K562 (cell line): ENCODE measurements around the gene MATN1. TPM values are rescaled to one million over a fixed set of nuclear protein-coding genes. Genes with fewer than 3 reads are reported as not detected.

ENCODE experiments used
- ATAC-seq: fragments of 200-7000 bp; cut with Tn5 transposase; 3 replicates; pipeline ENCODE4 v1.9.1; 2020; ENCODE audit warnings: moderate library complexity
- BruUV-seq: library from RNA; stranded (reverse); fragments of 400-500 nt; replicated peaks from 2 replicates; lab custom pipeline; 2021; lab: Mats Ljungman, UMichigan
- CTCF ChIA-PET: fragments of 300-600 bp; formaldehyde crosslinking; extraction: SDS; loops from one replicate; lab custom pipeline; 2021; ENCODE audit warnings: low intra/inter-chr PET ratio; lab: Yijun Ruan, JAX
- POLR2A ChIA-PET: fragments of 300-600, 350-650 bp; sonication (Branson Sonifier 250); formaldehyde crosslinking; extraction: SDS; loops from one replicate; lab custom pipeline; 2021; ENCODE audit warnings: antibody characterized with exemption, inconsistent platforms; lab: Yijun Ruan, JAX
- DNase-seq, 4 experiments: peaks; one replicate each; pipeline versions ENCODE4 v3.0.0 to v3.0.0-alpha.2; 2011 to 2018; ENCODE audit warnings: low spot score in 3 of 4, mixed read lengths in 3 of 4; ENCODE audit errors: extremely low read depth in 1 of 4
- FAIRE-seq: peaks from 2 replicates; lab custom pipeline; 2011; peaks lifted over from hg19 to GRCh38; lab: Jason Lieb, UNC
- H2AFZ ChIP-seq: 2 replicates; pipeline ENCODE4 v1.6.0; 2011; ENCODE audit warnings: low read depth, low read length, control low read depth, inconsistent platforms
- H3K27ac ChIP-seq: fragments of 200-600 bp; 3 replicates; pipeline ENCODE4 v1.8.0; 2011; ENCODE audit warnings: low read depth, mild to moderate bottlenecking, control low read depth, inconsistent platforms, low read length, moderate library complexity, mixed read lengths; ENCODE audit errors: extremely low read depth
- H3K27me3 ChIP-seq, 2 experiments: fragments of 300-600 bp in 1 of 2; 2 replicates in 1 of 2; 3 replicates in 1 of 2; pipeline versions ENCODE4 v1.6.0 to v1.8.0; 2011; ENCODE audit warnings: inconsistent platforms in 2 of 2, low read length in 2 of 2, mild to moderate bottlenecking in 1 of 2, mixed read lengths in 1 of 2, moderate library complexity in 1 of 2; ENCODE audit not compliant: control insufficient read depth in 2 of 2, insufficient read depth in 2 of 2
- H3K36me3 ChIP-seq: fragments of 300-600 bp; 3 replicates; pipeline ENCODE4 v1.8.0; 2011; ENCODE audit warnings: mild to moderate bottlenecking, low read length, inconsistent platforms; ENCODE audit not compliant: control insufficient read depth, insufficient read depth
- H3K4me1 ChIP-seq, 2 experiments: fragments of 200-600 bp in 1 of 2; replicated peaks in 1 of 2; 2 replicates in 1 of 2; 3 replicates in 1 of 2; pipeline versions ENCODE4 v1.5.1 to v1.8.0; 2011; ENCODE audit warnings: inconsistent platforms in 2 of 2, low read length in 2 of 2, mild to moderate bottlenecking in 1 of 2, mixed read lengths in 1 of 2, moderate library complexity in 1 of 2; ENCODE audit not compliant: control insufficient read depth in 2 of 2, insufficient read depth in 2 of 2
- H3K4me2 ChIP-seq: 2 replicates; pipeline ENCODE4 v1.6.1; 2011; ENCODE audit warnings: low read length, control low read depth, inconsistent platforms, mixed read lengths; ENCODE audit not compliant: insufficient read depth
- H3K4me3 ChIP-seq: fragments of 200-600 bp; sonication (generic), shearing (Covaris generic); 2 replicates; pipeline ENCODE4 v1.5.1; 2016; ENCODE audit warnings: control low read depth, inconsistent platforms
- H3K79me2 ChIP-seq: fragments of 200-600 bp; 3 replicates; pipeline ENCODE4 v1.8.0; 2011; ENCODE audit warnings: low read length, inconsistent platforms; ENCODE audit not compliant: control insufficient read depth, insufficient read depth
- H3K9ac ChIP-seq, 2 experiments: 2 replicates each; pipeline versions ENCODE4 v1.6.0 to v1.6.1; 2011; ENCODE audit warnings: low read depth in 2 of 2, low read length in 2 of 2, control low read depth in 1 of 2, inconsistent platforms in 1 of 2, mild to moderate bottlenecking in 1 of 2, mixed read lengths in 1 of 2; ENCODE audit not compliant: insufficient read depth in 1 of 2
- H3K9me1 ChIP-seq: one replicate; pipeline ENCODE4 v1.6.0; 2011; ENCODE audit warnings: inconsistent platforms, mild to moderate bottlenecking, low read length, moderate library complexity; ENCODE audit not compliant: control insufficient read depth, insufficient read depth
- H3K9me3 ChIP-seq: replicated peaks from 2 replicates; pipeline ENCODE4 v1.5.1; 2011; ENCODE audit warnings: low read depth, low read length, inconsistent platforms; ENCODE audit not compliant: control insufficient read depth, insufficient read depth
- H4K20me1 ChIP-seq: replicated peaks from 2 replicates; pipeline ENCODE4 v1.6.1; 2011; ENCODE audit warnings: low read length, inconsistent platforms, mixed read lengths; ENCODE audit not compliant: control insufficient read depth, insufficient read depth
- KDM5B ChIP-seq: fragments of 200-600 bp; sonication (generic); IDR thresholded peaks from 2 replicates; pipeline ENCODE4 v1.6.1; 2012; ENCODE audit warnings: low read depth, mild to moderate bottlenecking, moderate library complexity, low read length, control low read depth, inconsistent platforms; ENCODE audit not compliant: insufficient replicate concordance
- MTA3 ChIP-seq: fragments of 450-650 bp; formaldehyde crosslinking; IDR thresholded peaks from 2 replicates; pipeline ENCODE4 v1.6.1; 2017; ENCODE audit warnings: mild to moderate bottlenecking, borderline replicate concordance
- RFX1 ChIP-seq: fragments of 450-650 bp; IDR thresholded peaks from 2 replicates; pipeline ENCODE4 v1.6.1; 2016; ENCODE audit warnings: mild to moderate bottlenecking, moderate library complexity
- SP1 ChIP-seq: sonication (generic); formaldehyde crosslinking; IDR thresholded peaks from 2 replicates; pipeline ENCODE4 v1.8.1; 2022; ENCODE audit warnings: mild to moderate bottlenecking, missing genetic modification reagents
- TFAM ChIP-seq: fragments of 250-450 bp; sonication (Bioruptor Pico); conservative IDR thresholded peaks from 2 replicates; pipeline ENCODE4 v1.5.0; 2021; ENCODE audit warnings: mild to moderate bottlenecking, moderate library complexity
- ZNF175 ChIP-seq: fragments of 200-800 bp; sonication (Bioruptor generic); IDR thresholded peaks from 2 replicates; pipeline ENCODE4 v1.6.1; 2016; ENCODE audit warnings: low read depth, mild to moderate bottlenecking, missing genetic modification characterization, missing compliant biosample characterization
- ZNF263 ChIP-seq: sonication (generic); formaldehyde crosslinking; IDR thresholded peaks from 2 replicates; pipeline ENCODE4 v1.8.0; 2022; ENCODE audit warnings: mild to moderate bottlenecking, missing genetic modification reagents, borderline replicate concordance
- ZNF75A ChIP-seq: fragments of 450-650 bp; formaldehyde crosslinking; IDR thresholded peaks from 2 replicates; pipeline ENCODE4 v1.4.0; 2020; ENCODE audit warnings: mild to moderate bottlenecking
- WGBS: fragments of 100-300 bp; shearing (Covaris generic); methylation state at CpG from one replicate; pipeline ENCODE4 v1.1.6; 2016; ENCODE audit warnings: low coverage, mixed read lengths; ENCODE audit not compliant: insufficient coverage; ENCODE audit errors: missing lambda C conversion rate; 5-methylcytosine and 5-hydroxymethylcytosine counted together
- in situ Hi-C: fragments of 300-500 bp; cut with MboI; formaldehyde crosslinking; loops from 4 replicates; pipeline ENCODE4 v1.15.0; 2018; ENCODE audit warnings: inconsistent platforms, mixed read lengths
- intact Hi-C: fragments of 100-400 bp; cut with micrococcal nuclease; formaldehyde crosslinking; loops from 2 replicates; pipeline ENCODE4 v1.14.2; 2022
- polyA plus RNA-seq, 8 experiments: library from polyadenylated mRNA; depleted of rRNA in 4 of 8; stranded (reverse) in 5 of 8; unstranded in 3 of 8; fragments of >200 nt; fragmentation: Nextera tagmentation in 2 of 8; fragmentation: Illumina TruSeq in 1 of 8; extraction: Ambion mirVana in 2 of 8; extraction: Trizol in 1 of 8; gene quantifications; 2 replicates each; pipeline versions ENCODE4 v1.2.1 to v1.2.3, GENCODE V29; 2011 to 2014; ENCODE audit warnings: inconsistent platforms in 1 of 8, missing spikeins in 1 of 8
- total RNA-seq, 7 experiments: library from RNA; depleted of rRNA in 6 of 7; stranded (reverse); fragments of >200 nt in 6 of 7; fragmentation: Illumina TruSeq in 2 of 7; extraction: Trizol in 2 of 7; gene quantifications; 2 replicates each; pipeline versions ENCODE4 v1.2.1 to v1.2.3, GENCODE V29; 2011 to 2021; ENCODE audit warnings: low replicate concordance in 1 of 7
- TF ChIP-seq, protein P1 (sequence below): fragments of 250-450 bp; sonication (Bioruptor Pico); IDR thresholded peaks from 2 replicates; pipeline ENCODE4 v1.8.0; 2022; ENCODE audit warnings: moderate library complexity, mild to moderate bottlenecking, inconsistent platforms
- TF ChIP-seq, protein P2 (sequence below), 3 experiments: fragments of 200-800 bp in 1 of 3; sonication (Bioruptor generic) in 1 of 3; sonication (generic) in 1 of 3; formaldehyde crosslinking in 1 of 3; IDR thresholded peaks; 2 replicates each; pipeline versions ENCODE4 v1.6.1 to v1.8.0; 2016 to 2022; ENCODE audit warnings: mild to moderate bottlenecking in 2 of 3, missing compliant biosample characterization in 2 of 3, missing genetic modification characterization in 2 of 3, missing genetic modification reagents in 1 of 3
- TF ChIP-seq, protein P3 (sequence below): sonication (generic); formaldehyde crosslinking; IDR thresholded peaks from 2 replicates; pipeline ENCODE4 v1.8.0; 2022; ENCODE audit warnings: mild to moderate bottlenecking, missing genetic modification reagents

The MATN1 gene
- total and polyA plus RNA-seq, 9 of the 15 experiments (the other 6 are each of a cell fraction or from before 2014, with no cell fraction given) = 0.10 to 2.3 (median 1.2) TPM

DNA sequence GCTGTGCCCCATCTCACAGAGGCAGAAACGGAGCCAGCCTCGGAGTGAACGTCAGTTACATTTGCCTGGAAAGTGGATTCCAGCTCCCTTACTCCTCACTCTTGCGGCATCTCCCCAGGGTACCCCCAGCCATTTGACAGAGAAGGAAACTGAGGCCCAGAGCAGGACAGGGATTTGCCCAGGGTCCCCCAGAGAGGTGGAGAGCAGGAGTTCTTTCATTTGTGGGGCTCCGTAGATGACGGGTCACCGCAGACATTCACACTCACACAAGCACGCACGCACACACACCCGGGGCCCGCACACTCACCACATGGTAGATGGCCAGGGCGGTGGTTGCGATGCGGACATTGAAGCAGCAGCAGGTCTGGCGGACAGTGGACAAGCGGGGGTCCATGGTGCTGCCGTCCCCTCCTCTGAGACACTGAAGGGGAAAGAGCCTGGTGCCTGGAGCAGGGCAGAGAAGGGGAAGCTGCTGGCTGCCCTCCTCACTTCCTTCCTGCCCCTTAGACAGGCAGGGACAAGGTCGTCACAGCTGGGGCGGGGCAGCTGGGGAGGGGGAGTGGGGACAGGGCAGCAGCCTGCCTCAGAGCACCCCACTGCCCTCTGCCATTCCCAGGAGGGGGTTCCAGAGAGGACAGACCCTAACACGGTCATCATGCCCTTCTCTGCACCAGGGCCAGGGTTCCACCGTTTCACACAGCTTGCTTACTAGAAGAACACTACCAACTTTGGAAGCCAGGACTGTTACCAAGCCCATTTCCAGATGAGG lies 34.2 kb upstream of the MATN1 start, which contains the start of gene LAPTM5:
Gene LAPTM5 (minus strand): TSS at position 423 of the 769 bp plus-strand sequence. CDS start 29 bp downstream, at position 394.
- Histone ChIP-seq H3K9me1 (no peaks in the 10 kb centered on the region), H3K9me3 (no peaks in the 10 kb centered on the region), H2AFZ (peak within 1 kb of the TSS; percentile 92), H3K4me2 (peak within 1 kb of the TSS; percentile 53), H3K4me1 (peaks cover 64 to 73% of the 10 kb centered on the region in 2 experiments), H3K9ac (peak within 1 kb of the TSS; percentile 60 to 85), H4K20me1 (no peaks in the 10 kb centered on the region), H3K27me3 (no peaks in the 10 kb centered on the region), H3K4me3 (0 out of 2 replicates have a peak within 1 kb of the TSS, but pooled peaks have one; percentile 0), H3K27ac (peak within 1 kb of the TSS; percentile 81), H3K79me2 (peaks cover 21% of the 10 kb centered on the region; the same call in 2 of the 3 replicates), H3K36me3 (no peaks in the 10 kb centered on the region)
- no peak for ATAC-seq
- FAIRE-seq = no peak
- no peak for DNase-seq
- intact Hi-C loops = no loop called here
- POLR2A ChIA-PET = interaction anchor here (0.6 to 4.3 kb wide), 8 partner anchors 8 to 1028 kb away, joined by 3 to 22 read pairs (median 6); no protein-coding TSS in a partner anchor
- 89% methylated on average over 16 of the region's 21 CpGs for WGBS
- CTCF ChIA-PET = no interaction called here
- in situ Hi-C loops = no loop called here
- TSS peak; percentile 55 for BruUV-seq
- TF ChIP-seq KDM5B (peak; percentile 21), ZNF263 (CRISPR knock-in tag) (peak; percentile 54; the same call in 1 of the 2 replicates), SP1 (CRISPR knock-in tag) (peak; percentile 71), RFX1 (no peak), ZNF75A (no peak), ZNF175 (0 out of 2 replicates have a peak, but pooled peaks have one; percentile 8), TFAM (CRISPR knock-in tag) (no peak), MTA3 (no peak)
- TF ChIP-seq, protein P1, sequence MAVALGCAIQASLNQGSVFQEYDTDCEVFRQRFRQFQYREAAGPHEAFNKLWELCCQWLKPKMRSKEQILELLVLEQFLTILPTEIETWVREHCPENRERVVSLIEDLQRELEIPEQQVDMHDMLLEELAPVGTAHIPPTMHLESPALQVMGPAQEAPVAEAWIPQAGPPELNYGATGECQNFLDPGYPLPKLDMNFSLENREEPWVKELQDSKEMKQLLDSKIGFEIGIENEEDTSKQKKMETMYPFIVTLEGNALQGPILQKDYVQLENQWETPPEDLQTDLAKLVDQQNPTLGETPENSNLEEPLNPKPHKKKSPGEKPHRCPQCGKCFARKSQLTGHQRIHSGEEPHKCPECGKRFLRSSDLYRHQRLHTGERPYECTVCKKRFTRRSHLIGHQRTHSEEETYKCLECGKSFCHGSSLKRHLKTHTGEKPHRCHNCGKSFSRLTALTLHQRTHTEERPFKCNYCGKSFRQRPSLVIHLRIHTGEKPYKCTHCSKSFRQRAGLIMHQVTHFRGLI = 0 out of 2 replicates have a peak, but pooled peaks have one; percentile 33
- TF ChIP-seq, protein P2, sequence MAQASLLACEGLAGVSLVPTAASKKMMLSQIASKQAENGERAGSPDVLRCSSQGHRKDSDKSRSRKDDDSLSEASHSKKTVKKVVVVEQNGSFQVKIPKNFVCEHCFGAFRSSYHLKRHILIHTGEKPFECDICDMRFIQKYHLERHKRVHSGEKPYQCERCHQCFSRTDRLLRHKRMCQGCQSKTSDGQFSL (CRISPR knock-in tag; IDR thresholded peaks at IDR 0.05) = peak; percentile 63; the same call in 1 of the 2 replicates
- TF ChIP-seq, protein P2 (tag; IDR thresholded peaks at IDR 0.05) = no peak
- TF ChIP-seq, protein P3, sequence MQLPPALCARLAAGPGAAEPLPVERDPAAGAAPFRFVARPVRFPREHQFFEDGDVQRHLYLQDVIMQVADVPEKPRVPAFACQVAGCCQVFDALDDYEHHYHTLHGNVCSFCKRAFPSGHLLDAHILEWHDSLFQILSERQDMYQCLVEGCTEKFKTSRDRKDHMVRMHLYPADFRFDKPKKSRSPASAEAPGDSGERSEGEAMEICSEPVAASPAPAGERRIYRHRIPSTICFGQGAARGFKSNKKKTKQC (CRISPR knock-in tag) = no peak
